Neural progenitor cell (in vitro differentiated cells): ENCODE results near the gene RAD51D. TPM values are rescaled to one million over a fixed set of nuclear protein-coding genes. Genes with fewer than 3 reads are reported as not detected.

Experiments
- DNase-seq: peaks from one replicate; pipeline ENCODE4 v3.0.0-alpha.2; 2016; ENCODE audit warnings: low spot score
- H2AFZ ChIP-seq: fragments of 200-600 bp; sonication (generic); replicated peaks from 2 replicates; pipeline ENCODE4 v1.6.1; 2016; ENCODE audit warnings: antibody characterized with exemption
- H3F3A ChIP-seq: fragments of 200-600 bp; sonication (generic); 2 replicates; pipeline ENCODE4 v1.6.1; 2016; ENCODE audit warnings: antibody characterized with exemption, low read depth
- H3K27ac ChIP-seq: fragments of 200-600 bp; sonication (generic); 2 replicates; pipeline ENCODE4 v1.5.1; 2016; ENCODE audit warnings: mild to moderate bottlenecking
- H3K27me3 ChIP-seq: fragments of 200-600 bp; sonication (generic); 2 replicates; pipeline ENCODE4 v1.6.1; 2016; ENCODE audit warnings: mild to moderate bottlenecking, moderate library complexity
- H3K36me3 ChIP-seq: fragments of 200-600 bp; sonication (generic); 2 replicates; pipeline ENCODE4 v1.5.1; 2016
- H3K4me1 ChIP-seq: fragments of 200-600 bp; sonication (generic); 2 replicates; pipeline ENCODE4 v1.6.1; 2016; ENCODE audit warnings: mixed run types
- H3K4me2 ChIP-seq: fragments of 200-600 bp; sonication (generic); 2 replicates; pipeline ENCODE4 v1.6.1; 2016
- H3K4me3 ChIP-seq: fragments of 200-600 bp; sonication (generic); 2 replicates; pipeline ENCODE4 v1.5.1; 2016
- H3K79me2 ChIP-seq: fragments of 200-600 bp; sonication (generic); 2 replicates; pipeline ENCODE4 v1.6.1; 2016; ENCODE audit warnings: low read depth
- H3K9ac ChIP-seq: fragments of 200-600 bp; sonication (generic); 2 replicates; pipeline ENCODE4 v1.6.1; 2016
- H3K9me3 ChIP-seq: fragments of 200-600 bp; sonication (generic); 2 replicates; pipeline ENCODE4 v1.5.1; 2016; ENCODE audit warnings: low read depth
- H4K20me1 ChIP-seq: fragments of 200-600 bp; sonication (generic); 2 replicates; pipeline ENCODE4 v1.6.1; 2016; ENCODE audit warnings: low read depth
- H3K27ac Mint-ChIP-seq: 3 replicates; pipeline ENCODE4 v1.8.0; 2021; ENCODE audit warnings: mixed read lengths
- H3K27me3 Mint-ChIP-seq: 2 replicates; pipeline ENCODE4 v1.8.0; 2022; ENCODE audit warnings: low read depth, mild to moderate bottlenecking, inconsistent platforms, moderate library complexity, mixed read lengths; ENCODE audit not compliant: insufficient read depth
- H3K36me3 Mint-ChIP-seq: 3 replicates; pipeline ENCODE4 v1.8.0; 2021; ENCODE audit warnings: mixed read lengths
- H3K4me1 Mint-ChIP-seq: 3 replicates; pipeline ENCODE4 v1.8.0; 2021; ENCODE audit warnings: mixed read lengths
- H3K4me3 Mint-ChIP-seq: 3 replicates; pipeline ENCODE4 v1.8.0; 2021; ENCODE audit warnings: mild to moderate bottlenecking, moderate library complexity, mixed read lengths
- H3K9me3 Mint-ChIP-seq: 3 replicates; pipeline ENCODE4 v1.8.0; 2020; ENCODE audit warnings: mixed read lengths
- CTCF ChIP-seq: fragments of 200-600 bp; sonication (generic); IDR thresholded peaks from 2 replicates; pipeline ENCODE4 v1.5.1; 2017; ENCODE audit warnings: antibody characterized with exemption, mild to moderate bottlenecking
- EZH2 ChIP-seq: fragments of 200-600 bp; sonication (generic); IDR thresholded peaks from 2 replicates; pipeline ENCODE4 v1.6.1; 2017; ENCODE audit warnings: antibody characterized with exemption, mild to moderate bottlenecking, moderate library complexity
- EZH2phosphoT487 ChIP-seq: fragments of 200-600 bp; sonication (generic); IDR thresholded peaks from 2 replicates; pipeline ENCODE4 v1.6.1; 2017; ENCODE audit warnings: antibody characterized with exemption
- total RNA-seq: library from RNA; depleted of rRNA; stranded (reverse); fragments of >200 nt; gene quantifications from 2 replicates; pipeline ENCODE4 v1.2.3, GENCODE V29; 2015; ENCODE audit warnings: low replicate concordance

RAD51D gene
- total RNA-seq, 1 donor from 2014 or later: 9.0 TPM

- Histone ChIP-seq H3K9ac (no peak overlapping the region), H3F3A (peaks cover 39% of the 10 kb centered on the region), H3K79me2 (no peaks in the 10 kb centered on the region), H2AFZ (no peak overlapping the region), H3K36me3 (no peaks in the 10 kb centered on the region), H3K27me3 (no peaks in the 10 kb centered on the region), H3K4me3 (no peak overlapping the region), H3K27ac (no peak overlapping the region), H3K4me2 (no peak overlapping the region), H3K4me1 (peaks cover 58% of the 10 kb centered on the region), H4K20me1 (no peaks in the 10 kb centered on the region), H3K9me3 (no peaks in the 10 kb centered on the region)
- Mint-ChIP-seq H3K9me3 (no peaks in the 10 kb centered on the region), H3K27ac (no peak overlapping the region), H3K27me3 (peaks cover 2% of the 10 kb centered on the region), H3K36me3 (no peaks in the 10 kb centered on the region), H3K4me3 (no peak overlapping the region), H3K4me1 (peaks cover 18% of the 10 kb centered on the region)
- DNase-seq: no peak
- TF ChIP-seq EZH2 (no peak), CTCF (no peak), EZH2phosphoT487 (no peak)
These were observed 69.5 kb downstream of the RAD51D start for GRCh38 chr17:35050170-35050569.

GRCh38 chr17:35048685-35049379, 70.8 kb downstream of the RAD51D start:
- no peaks in the 10 kb centered on the region for H3K79me2 ChIP-seq
- H3K36me3 ChIP-seq: no peaks in the 10 kb centered on the region
- peaks cover 18% of the 10 kb centered on the region for H3K4me1 Mint-ChIP-seq
- H3K4me2 ChIP-seq: peak overlapping the region; percentile 37
- peaks cover 58% of the 10 kb centered on the region for H3K4me1 ChIP-seq
- no peaks in the 10 kb centered on the region for H3K36me3 Mint-ChIP-seq
- no peak for DNase-seq
- peak overlapping the region; percentile 56 for H3K27ac ChIP-seq
- peaks cover 5% of the 10 kb centered on the region for H3K27me3 Mint-ChIP-seq
- no peak overlapping the region for H3K4me3 ChIP-seq
- no peaks in the 10 kb centered on the region for H4K20me1 ChIP-seq
- TF ChIP-seq EZH2 (no peak), CTCF (no peak), EZH2phosphoT487 (no peak)
- H3K27ac Mint-ChIP-seq: no peak overlapping the region
- H2AFZ ChIP-seq: no peak overlapping the region
- no peaks in the 10 kb centered on the region for H3K9me3 Mint-ChIP-seq
- no peaks in the 10 kb centered on the region for H3K9me3 ChIP-seq
- no peaks in the 10 kb centered on the region for H3K27me3 ChIP-seq
- H3F3A ChIP-seq: peaks cover 39% of the 10 kb centered on the region
- H3K9ac ChIP-seq: no peak overlapping the region
- H3K4me3 Mint-ChIP-seq: no peak overlapping the region

GRCh38 chr17:35046740-35047283, 72.8 kb downstream of the RAD51D start:
- no peak overlapping the region for H3K4me3 Mint-ChIP-seq
- H2AFZ ChIP-seq: no peak overlapping the region
- no peak for TF ChIP-seq CTCF
- no peak for TF ChIP-seq EZH2
- TF ChIP-seq EZH2phosphoT487: no peak

More at GRCh38 chr17:35046740-35047283, 72.8 kb downstream of the RAD51D start:
- no peak overlapping the region for H3K9ac ChIP-seq
- H3K36me3 ChIP-seq: no peaks in the 10 kb centered on the region
- no peaks in the 10 kb centered on the region for H3K79me2 ChIP-seq
- Mint-ChIP-seq H3K9me3 (no peaks in the 10 kb centered on the region), H3K4me1 (peaks cover 19% of the 10 kb centered on the region), H3K27me3 (peaks cover 5% of the 10 kb centered on the region), H3K36me3 (no peaks in the 10 kb centered on the region), H3K27ac (no peak overlapping the region)
- DNase-seq: peak; percentile 51
- H3K27me3 ChIP-seq: no peaks in the 10 kb centered on the region
- H3F3A ChIP-seq: peaks cover 42% of the 10 kb centered on the region
- H3K27ac ChIP-seq: peak overlapping the region; percentile 84
- H4K20me1 ChIP-seq: no peaks in the 10 kb centered on the region
- peak overlapping the region; percentile 66 for H3K4me2 ChIP-seq
- peaks cover 54% of the 10 kb centered on the region for H3K4me1 ChIP-seq
- H3K9me3 ChIP-seq: no peaks in the 10 kb centered on the region
- H3K4me3 ChIP-seq: peak overlapping the region; percentile 13
